ENCODE data around the gene ATP8A2. TPM values are rescaled to one million over a fixed set of nuclear protein-coding genes. Genes with fewer than 3 reads are reported as not detected.

Gene ATP8A2
- total and polyA plus RNA-seq, 10 of the 15 experiments (the other 5 are each of a cell fraction or from before 2014, with no cell fraction given) = 0.01 to 0.04 (median 0.04) TPM; not detected in 7

DNA sequence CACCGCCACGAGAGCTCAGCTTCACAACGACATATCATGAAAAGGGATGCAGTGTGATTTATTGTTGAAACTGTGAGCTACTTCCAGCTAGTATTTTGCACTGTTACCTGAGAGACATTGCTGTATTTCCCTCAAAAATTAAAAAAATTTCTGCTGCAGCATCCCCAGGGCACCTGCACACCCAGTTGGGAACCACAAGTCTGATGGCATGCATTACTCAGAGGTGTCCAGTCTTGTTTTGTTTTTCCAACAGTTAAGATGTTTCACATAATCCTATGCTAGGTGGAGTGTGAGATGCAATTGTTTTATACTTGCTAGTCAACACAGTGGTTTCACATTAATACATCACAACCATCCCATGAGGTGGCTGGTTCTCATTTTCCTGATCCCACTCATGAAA lies 394.8 kb downstream of the ATP8A2 start (continued):
- TF ChIP-seq ESRRA (IDR thresholded peaks at IDR 0.05; ENCODE audit: low read length) (no peak), ATF7 (IDR thresholded peaks at IDR 0.05; ENCODE audit: low read depth) (no peak), CBFB (IDR thresholded peaks at IDR 0.05; ENCODE audit: low read depth) (no peak), TBL1XR1 (IDR thresholded peaks at IDR 0.05; ENCODE audit: low read depth, low read length) (no peak)

DNA sequence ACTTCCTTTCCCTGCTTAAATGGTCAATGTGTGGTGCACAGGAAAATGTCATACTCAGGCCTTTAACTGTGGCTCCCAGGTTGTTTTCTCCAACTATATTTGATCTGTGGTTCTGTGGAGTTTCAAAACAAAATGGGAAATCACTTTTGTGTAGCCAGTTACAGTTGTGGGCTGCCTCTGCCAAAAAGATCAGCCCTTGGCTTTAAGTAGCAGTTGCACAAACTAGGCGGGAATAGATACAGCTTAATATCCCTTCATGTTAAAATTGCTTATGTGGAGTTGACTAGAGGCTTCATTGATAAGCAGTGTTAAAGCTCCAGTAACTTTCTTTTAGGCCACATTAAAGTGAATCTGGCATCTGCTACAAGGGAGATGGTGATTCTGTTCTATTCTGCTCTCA lies 395.2 kb downstream of the ATP8A2 start:
- ATAC-seq = no peak
- BruUV-seq (replicated peaks) = no TSS peak
- no peak for TF ChIP-seq BRCA1 (IDR thresholded peaks at IDR 0.05; ENCODE audit: low read depth, low read length)
- TF ChIP-seq PAX5 (IDR thresholded peaks at IDR 0.05; ENCODE audit: borderline replicate concordance, low read depth, low read length) = no peak
- TF ChIP-seq, protein P1, sequence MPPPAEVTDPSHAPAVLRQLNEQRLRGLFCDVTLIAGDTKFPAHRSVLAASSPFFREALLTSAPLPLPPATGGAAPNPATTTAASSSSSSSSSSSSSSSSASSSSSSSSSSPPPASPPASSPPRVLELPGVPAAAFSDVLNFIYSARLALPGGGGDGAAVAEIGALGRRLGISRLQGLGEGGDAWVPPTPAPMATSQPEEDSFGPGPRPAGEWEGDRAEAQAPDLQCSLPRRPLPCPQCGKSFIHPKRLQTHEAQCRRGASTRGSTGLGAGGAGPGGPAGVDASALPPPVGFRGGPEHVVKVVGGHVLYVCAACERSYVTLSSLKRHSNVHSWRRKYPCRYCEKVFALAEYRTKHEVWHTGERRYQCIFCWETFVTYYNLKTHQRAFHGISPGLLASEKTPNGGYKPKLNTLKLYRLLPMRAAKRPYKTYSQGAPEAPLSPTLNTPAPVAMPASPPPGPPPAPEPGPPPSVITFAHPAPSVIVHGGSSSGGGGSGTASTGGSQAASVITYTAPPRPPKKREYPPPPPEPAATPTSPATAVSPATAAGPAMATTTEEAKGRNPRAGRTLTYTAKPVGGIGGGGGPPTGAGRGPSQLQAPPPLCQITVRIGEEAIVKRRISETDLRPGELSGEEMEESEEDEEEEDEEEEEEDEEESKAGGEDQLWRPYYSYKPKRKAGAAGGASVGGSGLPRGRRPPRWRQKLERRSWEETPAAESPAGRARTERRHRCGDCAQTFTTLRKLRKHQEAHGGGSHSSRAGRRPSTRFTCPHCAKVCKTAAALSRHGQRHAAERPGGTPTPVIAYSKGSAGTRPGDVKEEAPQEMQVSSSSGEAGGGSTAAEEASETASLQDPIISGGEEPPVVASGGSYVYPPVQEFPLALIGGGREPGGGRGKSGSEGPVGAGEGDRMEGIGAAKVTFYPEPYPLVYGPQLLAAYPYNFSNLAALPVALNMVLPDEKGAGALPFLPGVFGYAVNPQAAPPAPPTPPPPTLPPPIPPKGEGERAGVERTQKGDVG (CRISPR knock-in tag; IDR thresholded peaks at IDR 0.05) = no peak
- TF ChIP-seq POU2F2 (IDR thresholded peaks at IDR 0.05; ENCODE audit: borderline replicate concordance, low read depth, low read length) = no peak
- TF ChIP-seq, protein P2, sequence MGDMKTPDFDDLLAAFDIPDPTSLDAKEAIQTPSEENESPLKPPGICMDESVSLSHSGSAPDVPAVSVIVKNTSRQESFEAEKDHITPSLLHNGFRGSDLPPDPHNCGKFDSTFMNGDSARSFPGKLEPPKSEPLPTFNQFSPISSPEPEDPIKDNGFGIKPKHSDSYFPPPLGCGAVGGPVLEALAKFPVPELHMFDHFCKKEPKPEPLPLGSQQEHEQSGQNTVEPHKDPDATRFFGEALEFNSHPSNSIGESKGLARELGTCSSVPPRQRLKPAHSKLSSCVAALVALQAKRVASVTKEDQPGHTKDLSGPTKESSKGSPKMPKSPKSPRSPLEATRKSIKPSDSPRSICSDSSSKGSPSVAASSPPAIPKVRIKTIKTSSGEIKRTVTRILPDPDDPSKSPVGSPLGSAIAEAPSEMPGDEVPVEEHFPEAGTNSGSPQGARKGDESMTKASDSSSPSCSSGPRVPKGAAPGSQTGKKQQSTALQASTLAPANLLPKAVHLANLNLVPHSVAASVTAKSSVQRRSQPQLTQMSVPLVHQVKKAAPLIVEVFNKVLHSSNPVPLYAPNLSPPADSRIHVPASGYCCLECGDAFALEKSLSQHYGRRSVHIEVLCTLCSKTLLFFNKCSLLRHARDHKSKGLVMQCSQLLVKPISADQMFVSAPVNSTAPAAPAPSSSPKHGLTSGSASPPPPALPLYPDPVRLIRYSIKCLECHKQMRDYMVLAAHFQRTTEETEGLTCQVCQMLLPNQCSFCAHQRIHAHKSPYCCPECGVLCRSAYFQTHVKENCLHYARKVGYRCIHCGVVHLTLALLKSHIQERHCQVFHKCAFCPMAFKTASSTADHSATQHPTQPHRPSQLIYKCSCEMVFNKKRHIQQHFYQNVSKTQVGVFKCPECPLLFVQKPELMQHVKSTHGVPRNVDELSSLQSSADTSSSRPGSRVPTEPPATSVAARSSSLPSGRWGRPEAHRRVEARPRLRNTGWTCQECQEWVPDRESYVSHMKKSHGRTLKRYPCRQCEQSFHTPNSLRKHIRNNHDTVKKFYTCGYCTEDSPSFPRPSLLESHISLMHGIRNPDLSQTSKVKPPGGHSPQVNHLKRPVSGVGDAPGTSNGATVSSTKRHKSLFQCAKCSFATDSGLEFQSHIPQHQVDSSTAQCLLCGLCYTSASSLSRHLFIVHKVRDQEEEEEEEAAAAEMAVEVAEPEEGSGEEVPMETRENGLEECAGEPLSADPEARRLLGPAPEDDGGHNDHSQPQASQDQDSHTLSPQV (IDR thresholded peaks at IDR 0.05) = no peak
- no peak for TF ChIP-seq DPF2 (IDR thresholded peaks at IDR 0.05)
- no peak for TF ChIP-seq PAX8 (IDR thresholded peaks at IDR 0.05)
- TF ChIP-seq, protein P3, sequence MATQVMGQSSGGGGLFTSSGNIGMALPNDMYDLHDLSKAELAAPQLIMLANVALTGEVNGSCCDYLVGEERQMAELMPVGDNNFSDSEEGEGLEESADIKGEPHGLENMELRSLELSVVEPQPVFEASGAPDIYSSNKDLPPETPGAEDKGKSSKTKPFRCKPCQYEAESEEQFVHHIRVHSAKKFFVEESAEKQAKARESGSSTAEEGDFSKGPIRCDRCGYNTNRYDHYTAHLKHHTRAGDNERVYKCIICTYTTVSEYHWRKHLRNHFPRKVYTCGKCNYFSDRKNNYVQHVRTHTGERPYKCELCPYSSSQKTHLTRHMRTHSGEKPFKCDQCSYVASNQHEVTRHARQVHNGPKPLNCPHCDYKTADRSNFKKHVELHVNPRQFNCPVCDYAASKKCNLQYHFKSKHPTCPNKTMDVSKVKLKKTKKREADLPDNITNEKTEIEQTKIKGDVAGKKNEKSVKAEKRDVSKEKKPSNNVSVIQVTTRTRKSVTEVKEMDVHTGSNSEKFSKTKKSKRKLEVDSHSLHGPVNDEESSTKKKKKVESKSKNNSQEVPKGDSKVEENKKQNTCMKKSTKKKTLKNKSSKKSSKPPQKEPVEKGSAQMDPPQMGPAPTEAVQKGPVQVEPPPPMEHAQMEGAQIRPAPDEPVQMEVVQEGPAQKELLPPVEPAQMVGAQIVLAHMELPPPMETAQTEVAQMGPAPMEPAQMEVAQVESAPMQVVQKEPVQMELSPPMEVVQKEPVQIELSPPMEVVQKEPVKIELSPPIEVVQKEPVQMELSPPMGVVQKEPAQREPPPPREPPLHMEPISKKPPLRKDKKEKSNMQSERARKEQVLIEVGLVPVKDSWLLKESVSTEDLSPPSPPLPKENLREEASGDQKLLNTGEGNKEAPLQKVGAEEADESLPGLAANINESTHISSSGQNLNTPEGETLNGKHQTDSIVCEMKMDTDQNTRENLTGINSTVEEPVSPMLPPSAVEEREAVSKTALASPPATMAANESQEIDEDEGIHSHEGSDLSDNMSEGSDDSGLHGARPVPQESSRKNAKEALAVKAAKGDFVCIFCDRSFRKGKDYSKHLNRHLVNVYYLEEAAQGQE (IDR thresholded peaks at IDR 0.05; ENCODE audit: low read depth, low read length) = no peak

More for the DNA sequence above, 395.2 kb downstream of the ATP8A2 start:
- no peaks in the 10 kb centered on the region; the same call in 2 of the 3 replicates for H3K9me3 ChIP-seq (replicated peaks; ENCODE audit: control insufficient read depth, insufficient read depth, low read length)
- H3K9ac ChIP-seq (ENCODE audit: control insufficient read depth, insufficient read depth, low read length) = no peak overlapping the region
- no peak overlapping the region for H3K27ac ChIP-seq (ENCODE audit: control insufficient read depth, insufficient read depth)
- no peaks in the 10 kb centered on the region for H3K79me2 ChIP-seq (ENCODE audit: control insufficient read depth, insufficient read depth, low read length)
- no peak overlapping the region for H3K4me2 ChIP-seq (ENCODE audit: control insufficient read depth, insufficient read depth)
- ChIA-PET CTCF (no interaction called here), RAD21 (ENCODE audit: unreplicated experiment) (no interaction called here), SMC1A (ENCODE audit: uncharacterized antibody, unreplicated experiment) (no interaction called here), POLR2A (no interaction called here)
- no peaks in the 10 kb centered on the region; a peak in 2 of 4 replicates for H3K27me3 ChIP-seq (replicated peaks in 1 of 2; ENCODE audit: control insufficient read depth in 2 of 2, insufficient read depth in 2 of 2, low read length in 1 of 2)
- no peak overlapping the region for H3K4me3 ChIP-seq
- DNase-seq (ENCODE audit: low read depth, low spot score) (no peak), FAIRE-seq (no peak)
- H2AFZ ChIP-seq (ENCODE audit: control insufficient read depth, low read depth, low read length) = no peak overlapping the region
- in situ Hi-C loops (cut with MboI) = no loop called here
- H3K4me1 ChIP-seq (ENCODE audit: control insufficient read depth, insufficient read depth, low read length) = no peaks in the 10 kb centered on the region
- intact Hi-C loops (cut with micrococcal nuclease; ENCODE audit: unreplicated experiment) = no loop called here
- no peaks in the 10 kb centered on the region for H4K20me1 ChIP-seq (ENCODE audit: control insufficient read depth, insufficient read depth)
- H3K36me3 ChIP-seq (ENCODE audit: control insufficient read depth in 2 of 2, insufficient read depth in 2 of 2, low read length in 1 of 2) = no peaks in the 10 kb centered on the region
- WGBS (ENCODE audit: insufficient coverage, insufficient replicate concordance, low lambda C conversion rate, missing lambda C conversion rate) = 0% methylated on average over 1 of the region's 1 CpG

Measured in GM12878 (cell line).